ENCODE results near the gene SPSB1.
A peak's percentile ranks its signal among the peaks of the same experiment; 100 is the strongest.

The SPSB1 gene

DNA sequence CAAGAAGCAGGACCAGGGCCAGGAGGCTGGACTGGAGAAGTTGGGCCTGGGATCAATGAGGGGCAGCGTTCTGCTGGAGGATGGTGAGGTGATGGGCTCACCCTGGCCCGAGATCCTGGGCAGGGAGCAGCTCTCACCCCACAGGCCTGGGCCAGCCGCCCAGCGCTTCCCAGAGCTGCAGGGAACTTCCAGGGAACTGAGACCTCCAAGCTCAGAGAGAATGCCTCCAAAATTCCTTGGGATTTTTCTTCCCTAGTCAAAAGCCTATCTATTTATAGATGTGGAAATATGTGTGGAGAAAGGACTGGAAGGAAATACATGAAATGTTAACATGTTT is 121.2 kb downstream of the SPSB1 start:
- peaks cover 0 to 2% of the 10 kb centered on the region in 2 donors for H3K27me3 ChIP-seq (ENCODE audit: control insufficient read depth in 2 of 2, insufficient read depth in 2 of 2, low read length in 2 of 2)
- H3K9me3 ChIP-seq (ENCODE audit: control insufficient read depth in 2 of 2, low read length in 2 of 2) = no peaks in the 10 kb centered on the region
- H3K9ac ChIP-seq (ENCODE audit: low read depth in 1 of 2, low read length in 2 of 2) = peak overlapping the region; percentile 6 to 52
- H3K27ac ChIP-seq (ENCODE audit: low read depth in 2 of 2, low read length in 2 of 2) = peak overlapping the region; percentile 72 to 82
- no peak overlapping the region for H3K4me3 ChIP-seq (ENCODE audit: low read length in 2 of 2)
- peaks cover 14% of the 10 kb centered on the region in 2 donors for H3K4me1 ChIP-seq (ENCODE audit: control insufficient read depth in 2 of 2, insufficient read depth in 2 of 2, low read length in 2 of 2)
- no peaks in the 10 kb centered on the region for H3K36me3 ChIP-seq (ENCODE audit: control insufficient read depth in 2 of 2, insufficient read depth in 2 of 2, low read length in 2 of 2)

DNA sequence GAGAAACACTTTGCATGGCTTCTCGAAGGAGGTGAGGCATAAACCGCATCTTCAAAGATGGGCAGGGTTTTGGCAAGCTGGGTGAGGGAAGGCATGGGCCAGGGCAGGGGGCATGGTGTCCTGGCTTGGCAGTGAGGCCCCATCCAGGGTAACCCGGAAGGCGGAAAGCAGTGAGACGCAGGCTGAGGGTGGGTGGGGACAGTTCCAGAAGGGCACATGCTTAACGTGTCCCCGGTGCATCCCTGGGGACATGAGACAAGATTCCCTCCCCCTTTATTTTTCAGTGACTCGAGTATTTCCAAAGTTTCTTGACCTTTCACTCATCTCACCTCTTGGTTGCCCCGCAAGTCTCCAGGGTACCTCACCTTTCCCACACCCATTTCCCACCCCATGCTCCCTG is 123.8 kb downstream of the SPSB1 start:
- H3K4me3 ChIP-seq (ENCODE audit: low read length in 2 of 2) = no peak overlapping the region
- H3K27ac ChIP-seq (ENCODE audit: low read depth in 2 of 2, low read length in 2 of 2) = no peak overlapping the region
- H3K27me3 ChIP-seq (ENCODE audit: control insufficient read depth in 2 of 2, insufficient read depth in 2 of 2, low read length in 2 of 2) = peaks cover 0 to 5% of the 10 kb centered on the region in 2 donors
- H3K36me3 ChIP-seq (ENCODE audit: control insufficient read depth in 2 of 2, insufficient read depth in 2 of 2, low read length in 2 of 2) = no peaks in the 10 kb centered on the region
- H3K9ac ChIP-seq (ENCODE audit: low read depth in 1 of 2, low read length in 2 of 2) = no peak overlapping the region
- no peaks in the 10 kb centered on the region for H3K9me3 ChIP-seq (ENCODE audit: control insufficient read depth in 2 of 2, low read length in 2 of 2)
- peaks cover 14% of the 10 kb centered on the region in 2 donors for H3K4me1 ChIP-seq (ENCODE audit: control insufficient read depth in 2 of 2, insufficient read depth in 2 of 2, low read length in 2 of 2)

DNA sequence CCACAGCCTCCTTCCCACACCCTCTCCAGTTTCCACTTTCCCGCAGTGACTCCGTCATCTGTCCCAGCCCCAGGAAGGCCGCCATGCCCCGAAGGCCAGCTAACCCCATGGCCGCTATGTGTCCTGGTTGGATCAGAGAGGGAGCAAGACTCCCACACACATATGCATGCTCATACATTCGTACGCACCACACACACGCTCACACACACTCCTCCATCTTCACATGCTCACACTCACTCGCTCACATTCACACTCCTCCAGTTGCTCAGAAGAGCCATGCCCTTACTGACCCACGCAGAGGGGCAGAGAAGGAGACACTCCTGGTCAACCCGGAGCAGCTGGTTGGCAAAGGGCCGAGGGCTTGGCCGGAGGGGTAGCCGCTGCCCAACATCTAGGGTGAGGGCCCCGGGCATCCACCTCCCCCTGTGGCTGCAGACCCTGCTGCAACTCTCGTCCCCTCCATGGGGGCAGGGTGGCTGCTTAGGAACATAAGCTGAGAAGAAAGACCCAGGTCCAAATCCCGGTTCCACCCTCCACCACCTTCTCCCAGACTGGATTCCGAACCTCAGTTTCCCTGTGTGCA is 124.3 kb downstream of the SPSB1 start:
- peaks cover 14% of the 10 kb centered on the region in 2 donors for H3K4me1 ChIP-seq (ENCODE audit: control insufficient read depth in 2 of 2, insufficient read depth in 2 of 2, low read length in 2 of 2)
- H3K9ac ChIP-seq (ENCODE audit: low read depth in 1 of 2, low read length in 2 of 2) = no peak overlapping the region
- no peaks in the 10 kb centered on the region for H3K36me3 ChIP-seq (ENCODE audit: control insufficient read depth in 2 of 2, insufficient read depth in 2 of 2, low read length in 2 of 2)
- H3K9me3 ChIP-seq (ENCODE audit: control insufficient read depth in 2 of 2, low read length in 2 of 2) = no peaks in the 10 kb centered on the region
- H3K27me3 ChIP-seq (ENCODE audit: control insufficient read depth in 2 of 2, insufficient read depth in 2 of 2, low read length in 2 of 2) = peaks cover 0 to 5% of the 10 kb centered on the region in 2 donors
- H3K4me3 ChIP-seq (ENCODE audit: low read length in 2 of 2) = no peak overlapping the region
- H3K27ac ChIP-seq (ENCODE audit: low read depth in 2 of 2, low read length in 2 of 2) = no peak overlapping the region

DNA sequence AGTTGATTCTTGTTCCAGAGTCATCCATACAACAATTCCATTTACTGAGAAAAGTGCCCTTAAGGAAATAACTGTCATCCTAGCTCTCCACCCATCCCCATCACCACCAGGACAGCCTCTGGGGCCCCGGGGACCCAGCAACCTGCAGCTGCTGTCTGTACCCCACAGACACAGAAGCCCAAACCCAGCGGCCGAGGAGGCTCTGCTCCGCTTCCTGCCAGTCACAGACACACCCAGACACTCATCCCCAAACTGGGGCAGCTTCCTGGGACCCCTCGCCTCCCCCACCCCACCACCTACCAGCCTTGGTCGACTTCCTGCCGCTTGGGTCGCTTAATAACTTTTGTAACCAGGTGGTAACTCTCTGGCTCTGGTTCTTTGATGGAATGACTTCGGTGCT is 125.0 kb downstream of the SPSB1 start:
- no peaks in the 10 kb centered on the region for H3K9me3 ChIP-seq (ENCODE audit: control insufficient read depth in 2 of 2, low read length in 2 of 2)
- H3K4me3 ChIP-seq (ENCODE audit: low read length in 2 of 2) = no peak overlapping the region
- no peak overlapping the region for H3K9ac ChIP-seq (ENCODE audit: low read depth in 1 of 2, low read length in 2 of 2)
- H3K4me1 ChIP-seq (ENCODE audit: control insufficient read depth in 2 of 2, insufficient read depth in 2 of 2, low read length in 2 of 2) = peaks cover 10% of the 10 kb centered on the region in 2 donors
- no peaks in the 10 kb centered on the region for H3K36me3 ChIP-seq (ENCODE audit: control insufficient read depth in 2 of 2, insufficient read depth in 2 of 2, low read length in 2 of 2)
- peaks cover 0 to 5% of the 10 kb centered on the region in 2 donors for H3K27me3 ChIP-seq (ENCODE audit: control insufficient read depth in 2 of 2, insufficient read depth in 2 of 2, low read length in 2 of 2)
- H3K27ac ChIP-seq (ENCODE audit: low read depth in 2 of 2, low read length in 2 of 2) = no peak overlapping the region

DNA sequence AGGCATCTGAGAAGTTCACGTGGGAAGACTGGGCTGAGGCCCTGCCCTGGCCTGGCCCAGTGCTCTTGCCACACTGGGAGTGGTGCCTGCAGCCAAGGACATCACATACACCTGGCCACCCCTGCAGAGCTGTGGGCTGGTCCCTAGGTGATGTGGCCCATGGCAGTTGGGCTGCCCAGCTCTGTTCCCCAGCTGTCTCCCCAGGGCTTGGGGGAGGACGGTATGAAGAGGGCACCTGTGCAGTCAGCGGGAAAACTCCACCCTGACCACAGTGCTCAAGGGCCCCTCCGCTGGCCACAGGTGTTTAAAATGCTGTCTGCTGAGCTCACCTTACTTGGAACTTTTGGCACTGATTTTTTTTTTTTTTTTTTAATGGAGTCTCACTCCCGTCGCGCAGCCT is 126.2 kb downstream of the SPSB1 start:
- Histone ChIP-seq H3K4me1 (ENCODE audit: control insufficient read depth in 2 of 2, insufficient read depth in 2 of 2, low read length in 2 of 2) (peaks cover 0 to under 1% of the 10 kb centered on the region in 2 donors), H3K27me3 (ENCODE audit: control insufficient read depth in 2 of 2, insufficient read depth in 2 of 2, low read length in 2 of 2) (peaks cover 0 to 7% of the 10 kb centered on the region in 2 donors), H3K9ac (ENCODE audit: low read depth in 1 of 2, low read length in 2 of 2) (no peak overlapping the region), H3K36me3 (ENCODE audit: control insufficient read depth in 2 of 2, insufficient read depth in 2 of 2, low read length in 2 of 2) (no peaks in the 10 kb centered on the region), H3K4me3 (ENCODE audit: low read length in 2 of 2) (no peak overlapping the region), H3K9me3 (ENCODE audit: control insufficient read depth in 2 of 2, low read length in 2 of 2) (no peaks in the 10 kb centered on the region), H3K27ac (ENCODE audit: low read depth in 2 of 2, low read length in 2 of 2) (no peak overlapping the region)
